Parathyroid adenoma (tissue), 2 donors: Measurements from ENCODE around the gene CCDC88A.
"Not testable (repeated sequence)": the region's sequence is repeated elsewhere in the genome, so short reads cannot be mapped to it uniquely, and the experiment has no call there.

Source experiments
- H2AFZ ChIP-seq: fragments of 300-600 bp; sonication (generic); one replicate; pipeline ENCODE4 v1.7.0; 2017; ENCODE audit warnings: antibody characterized with exemption, mild to moderate bottlenecking
- H3K27ac ChIP-seq: fragments of 300-600 bp; sonication (generic); one replicate; pipeline ENCODE4 v1.7.0; 2017
- H3K27me3 ChIP-seq: fragments of 300-600 bp; sonication (generic); one replicate; pipeline ENCODE4 v1.7.0; 2017; ENCODE audit warnings: low read length; ENCODE audit not compliant: control insufficient read depth, insufficient read depth
- H3K36me3 ChIP-seq: fragments of 300-600 bp; sonication (generic); one replicate; pipeline ENCODE4 v1.7.0; 2017; ENCODE audit warnings: low read length; ENCODE audit not compliant: control insufficient read depth, insufficient read depth
- H3K4me1 ChIP-seq: fragments of 300-600 bp; sonication (generic); one replicate; pipeline ENCODE4 v1.7.0; 2017; ENCODE audit warnings: control low read depth
- H3K4me2 ChIP-seq: fragments of 300-600 bp; sonication (generic); one replicate; pipeline ENCODE4 v1.7.0; 2017; ENCODE audit warnings: low read length
- H3K4me3 ChIP-seq: fragments of 300-600 bp; sonication (generic); one replicate; pipeline ENCODE4 v1.7.0; 2017; ENCODE audit warnings: low read depth, low read length
- H3K79me2 ChIP-seq: fragments of 300-600 bp; sonication (generic); one replicate; pipeline ENCODE4 v1.7.0; 2017; ENCODE audit warnings: control low read depth
- H3K9ac ChIP-seq: fragments of 300-600 bp; sonication (generic); one replicate; pipeline ENCODE4 v1.7.0; 2017; ENCODE audit warnings: mild to moderate bottlenecking
- H3K9me3 ChIP-seq: fragments of 300-600 bp; sonication (generic); one replicate; pipeline ENCODE4 v1.7.0; 2017; ENCODE audit warnings: low read length; ENCODE audit not compliant: control insufficient read depth
- TF ChIP-seq, protein P1 (sequence below): fragments of 300-600 bp; sonication (generic); IDR thresholded peaks from one replicate; pipeline ENCODE4 v1.7.0; 2017; ENCODE audit warnings: antibody characterized with exemption, mild to moderate bottlenecking
- donor health status: primary hyperparathyroidism.

CCDC88A gene

DNA sequence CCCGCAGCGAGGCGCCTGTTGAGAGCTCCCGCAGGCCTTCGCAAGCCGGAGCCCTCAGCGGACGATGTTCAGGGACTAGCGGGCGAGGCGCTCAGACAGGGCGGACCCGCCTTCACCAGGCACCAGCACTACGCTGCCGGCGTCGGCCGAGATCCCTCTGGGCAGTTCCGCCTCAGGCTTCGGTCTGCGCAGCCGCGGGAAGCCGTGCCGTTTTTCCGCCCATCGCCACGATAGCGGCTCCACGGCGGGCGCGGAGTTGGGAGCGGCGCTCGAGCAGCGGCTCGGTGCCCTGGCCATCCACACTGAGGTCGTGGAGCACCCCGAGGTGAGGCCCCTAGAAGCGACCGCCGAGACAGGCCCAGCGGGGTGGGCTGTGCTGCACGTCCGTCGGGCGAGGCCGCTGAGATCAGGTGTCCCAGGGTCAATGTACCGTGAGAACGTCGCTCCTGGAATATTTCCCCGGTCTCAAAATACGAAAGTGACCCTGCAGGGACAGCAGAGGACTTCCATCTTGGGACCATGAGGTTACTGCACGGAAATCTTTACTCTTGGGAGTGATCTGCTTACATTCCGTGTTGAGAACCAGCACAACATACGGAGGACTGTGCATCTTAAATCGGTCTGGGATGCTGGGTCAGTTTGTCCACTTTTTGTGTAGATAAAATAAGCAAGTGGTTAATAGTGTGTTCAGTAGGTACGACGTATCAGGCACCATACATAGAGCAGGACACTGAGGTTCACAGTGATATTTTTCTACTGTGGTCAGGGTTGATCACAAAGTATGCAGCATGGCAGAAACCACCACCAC is 137.3 kb downstream of the CCDC88A start:
- H2AFZ ChIP-seq = peak overlapping the region; percentile 99
- no peaks in the 10 kb centered on the region for H3K4me1 ChIP-seq
- H3K9me3 ChIP-seq = no peaks in the 10 kb centered on the region
- H3K36me3 ChIP-seq = no peaks in the 10 kb centered on the region
- H3K27me3 ChIP-seq = no peaks in the 10 kb centered on the region
- peak overlapping the region; percentile 90 for H3K27ac ChIP-seq
- H3K9ac ChIP-seq = peak overlapping the region; percentile 42
- peak overlapping the region; percentile 68 for H3K4me3 ChIP-seq
- peak overlapping the region; percentile 60 for H3K4me2 ChIP-seq
- peaks cover 3% of the 10 kb centered on the region for H3K79me2 ChIP-seq
- TF ChIP-seq, protein P1, sequence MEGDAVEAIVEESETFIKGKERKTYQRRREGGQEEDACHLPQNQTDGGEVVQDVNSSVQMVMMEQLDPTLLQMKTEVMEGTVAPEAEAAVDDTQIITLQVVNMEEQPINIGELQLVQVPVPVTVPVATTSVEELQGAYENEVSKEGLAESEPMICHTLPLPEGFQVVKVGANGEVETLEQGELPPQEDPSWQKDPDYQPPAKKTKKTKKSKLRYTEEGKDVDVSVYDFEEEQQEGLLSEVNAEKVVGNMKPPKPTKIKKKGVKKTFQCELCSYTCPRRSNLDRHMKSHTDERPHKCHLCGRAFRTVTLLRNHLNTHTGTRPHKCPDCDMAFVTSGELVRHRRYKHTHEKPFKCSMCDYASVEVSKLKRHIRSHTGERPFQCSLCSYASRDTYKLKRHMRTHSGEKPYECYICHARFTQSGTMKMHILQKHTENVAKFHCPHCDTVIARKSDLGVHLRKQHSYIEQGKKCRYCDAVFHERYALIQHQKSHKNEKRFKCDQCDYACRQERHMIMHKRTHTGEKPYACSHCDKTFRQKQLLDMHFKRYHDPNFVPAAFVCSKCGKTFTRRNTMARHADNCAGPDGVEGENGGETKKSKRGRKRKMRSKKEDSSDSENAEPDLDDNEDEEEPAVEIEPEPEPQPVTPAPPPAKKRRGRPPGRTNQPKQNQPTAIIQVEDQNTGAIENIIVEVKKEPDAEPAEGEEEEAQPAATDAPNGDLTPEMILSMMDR = no peak

DNA sequence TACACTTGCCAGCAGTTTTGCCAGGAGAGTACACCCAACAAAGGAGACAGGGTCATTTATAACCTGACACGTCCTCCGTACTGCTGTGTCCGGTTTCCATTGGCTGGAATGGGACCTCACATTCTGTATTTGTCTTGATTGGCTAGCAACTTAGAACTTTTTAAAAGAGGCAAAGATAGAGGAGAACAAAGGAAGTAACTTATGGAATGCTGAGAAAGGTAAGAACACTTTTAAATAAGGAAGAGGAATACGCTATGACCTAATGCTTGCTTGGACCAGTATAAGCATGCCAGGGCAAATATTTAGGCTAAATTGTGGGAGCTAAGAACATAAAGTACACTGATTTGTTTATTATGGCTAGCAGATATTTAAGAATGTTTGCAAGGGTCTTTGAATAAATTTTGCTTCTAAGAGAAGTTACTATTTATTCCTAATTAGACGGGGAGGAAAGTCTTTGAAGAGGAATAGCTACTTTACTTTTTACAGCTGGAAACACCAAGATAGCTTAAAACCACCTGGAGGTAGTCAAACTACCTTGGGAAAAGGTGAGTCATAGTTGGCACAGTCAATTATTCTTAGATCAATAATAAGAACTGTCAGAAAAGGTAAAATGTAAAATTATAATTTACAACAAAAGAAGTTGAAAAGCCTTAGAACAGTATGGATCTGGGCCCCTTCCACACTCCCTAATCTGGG is 138.7 kb downstream of the CCDC88A start:
- H3K9me3 ChIP-seq, H3K36me3 ChIP-seq, H3K4me2 ChIP-seq, H3K27ac ChIP-seq, H3K9ac ChIP-seq, H3K27me3 ChIP-seq, H3K4me1 ChIP-seq, H3K79me2 ChIP-seq: not testable (repeated sequence)
- H2AFZ ChIP-seq = peak overlapping the region; percentile 99
- H3K4me3 ChIP-seq = peak overlapping the region; percentile 68

DNA sequence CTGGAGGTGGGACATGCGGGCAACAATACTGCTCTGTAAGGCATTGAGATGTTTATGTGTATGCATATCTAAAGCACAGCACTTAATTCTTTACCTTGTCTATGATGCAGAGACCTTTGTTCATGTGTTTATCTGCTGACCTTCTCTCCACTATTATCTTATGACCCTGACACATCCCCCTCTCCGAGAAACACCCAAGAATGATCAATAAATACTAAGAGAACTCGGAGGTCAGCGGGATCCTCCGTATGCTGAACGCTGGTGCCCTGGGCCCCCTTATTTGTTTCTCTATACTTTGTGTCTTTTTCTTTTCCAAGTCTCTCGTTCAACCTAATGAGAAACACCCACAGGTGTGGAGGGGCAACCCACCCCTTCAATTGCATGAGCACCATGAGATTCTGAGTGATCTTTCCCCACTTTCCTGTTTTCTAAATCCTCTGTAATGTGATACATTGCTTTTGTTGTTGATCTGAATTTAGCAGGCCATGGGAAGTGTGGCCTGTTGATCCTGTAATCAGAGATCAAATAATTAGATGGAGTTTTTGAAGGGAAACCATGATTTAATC is 139.7 kb downstream of the CCDC88A start:
- not testable (repeated sequence) for H3K9ac ChIP-seq, H3K9me3 ChIP-seq

DNA sequence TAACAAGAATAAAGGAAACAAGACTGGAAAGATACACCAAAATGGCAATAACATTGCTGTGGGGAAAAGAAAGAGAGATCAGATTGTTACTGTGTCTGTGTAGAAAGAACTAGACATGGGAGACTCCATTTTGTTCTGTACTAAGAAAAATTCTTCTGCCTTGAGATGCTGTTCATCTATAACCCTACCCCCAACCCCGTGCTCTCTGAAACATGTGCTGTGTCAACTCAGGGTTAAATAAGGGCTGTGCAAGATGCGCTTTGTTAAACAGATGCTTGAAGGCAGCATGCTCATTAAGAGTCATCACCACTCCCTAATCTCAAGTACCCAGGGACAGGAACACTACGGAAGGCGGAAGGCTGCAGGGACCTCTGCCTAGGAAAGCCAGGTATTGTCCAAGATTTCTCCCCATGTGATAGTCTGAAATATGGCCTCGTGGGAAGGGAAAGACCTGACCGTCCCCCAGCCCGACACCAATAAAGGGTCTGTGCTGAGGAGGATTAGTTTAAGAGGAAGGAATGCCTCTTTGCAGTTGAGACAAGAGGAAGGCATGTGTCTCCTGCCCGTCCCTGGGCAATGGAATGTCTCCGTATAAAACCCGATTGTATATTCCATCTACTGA is 140.3 kb downstream of the CCDC88A start:
- not testable (repeated sequence) for H2AFZ ChIP-seq, H3K9ac ChIP-seq, H3K4me2 ChIP-seq, H3K4me1 ChIP-seq, H3K9me3 ChIP-seq, H3K27ac ChIP-seq, H3K79me2 ChIP-seq, H3K4me3 ChIP-seq, H3K27me3 ChIP-seq, H3K36me3 ChIP-seq

More for the DNA sequence above, 139.7 kb downstream of the CCDC88A start:
- H3K79me2 ChIP-seq, H3K4me2 ChIP-seq, H3K27me3 ChIP-seq, H3K27ac ChIP-seq, H3K36me3 ChIP-seq, H2AFZ ChIP-seq, H3K4me1 ChIP-seq, H3K4me3 ChIP-seq: not testable (repeated sequence)

DNA sequence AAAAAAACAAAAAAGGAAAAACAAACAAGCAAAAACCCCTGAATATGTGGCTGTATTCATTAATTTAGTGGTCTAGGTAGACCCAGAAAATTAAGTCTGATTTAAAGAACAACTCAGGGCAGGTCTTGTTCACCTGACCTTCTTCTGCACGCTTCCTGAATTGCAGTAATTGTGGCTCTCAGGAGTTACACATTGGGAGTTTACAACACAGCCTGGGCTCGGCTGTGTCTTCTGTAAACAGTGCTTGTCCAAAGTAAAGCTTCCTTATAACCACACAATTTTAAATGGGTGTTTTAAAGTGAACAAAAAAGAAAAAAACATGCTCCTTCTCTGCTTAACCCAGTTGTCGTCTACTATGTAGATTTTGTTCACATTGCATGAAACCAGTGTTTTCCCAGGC is 142.3 kb downstream of the CCDC88A start:
- Histone ChIP-seq H3K27ac (no peak overlapping the region), H3K36me3 (no peaks in the 10 kb centered on the region), H3K9ac (no peak overlapping the region), H3K4me3 (no peak overlapping the region), H3K4me2 (no peak overlapping the region), H3K79me2 (no peaks in the 10 kb centered on the region), H3K27me3 (no peaks in the 10 kb centered on the region), H3K4me1 (no peaks in the 10 kb centered on the region), H2AFZ (no peak overlapping the region), H3K9me3 (no peaks in the 10 kb centered on the region)
- TF ChIP-seq, protein P1 = no peak

DNA sequence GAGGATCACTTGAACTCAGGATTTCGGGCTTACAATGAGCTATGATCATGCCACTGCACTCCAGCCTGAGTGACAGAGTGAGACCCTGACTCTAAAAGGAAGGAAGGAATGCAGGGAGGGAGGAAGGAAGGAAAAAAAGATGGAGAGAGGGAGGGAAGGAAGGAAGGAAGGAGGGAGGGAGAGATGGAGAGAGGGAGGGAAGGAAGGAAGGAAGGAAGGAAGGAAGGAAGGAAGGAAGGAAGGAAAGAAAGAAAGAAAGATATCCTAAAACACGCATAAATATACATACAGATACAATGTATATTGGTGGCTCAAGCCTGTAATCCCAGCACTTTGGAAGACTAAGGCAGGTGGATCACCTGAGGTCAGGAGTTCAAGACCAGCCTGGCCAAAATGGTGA is 145.3 kb downstream of the CCDC88A start:
- H2AFZ ChIP-seq, H3K36me3 ChIP-seq, H3K4me2 ChIP-seq, H3K9ac ChIP-seq, H3K4me3 ChIP-seq, H3K27ac ChIP-seq, H3K79me2 ChIP-seq, H3K27me3 ChIP-seq, H3K9me3 ChIP-seq, H3K4me1 ChIP-seq: not testable (repeated sequence)
